ENCODE results near the gene PEPD.

PEPD gene

DNA sequence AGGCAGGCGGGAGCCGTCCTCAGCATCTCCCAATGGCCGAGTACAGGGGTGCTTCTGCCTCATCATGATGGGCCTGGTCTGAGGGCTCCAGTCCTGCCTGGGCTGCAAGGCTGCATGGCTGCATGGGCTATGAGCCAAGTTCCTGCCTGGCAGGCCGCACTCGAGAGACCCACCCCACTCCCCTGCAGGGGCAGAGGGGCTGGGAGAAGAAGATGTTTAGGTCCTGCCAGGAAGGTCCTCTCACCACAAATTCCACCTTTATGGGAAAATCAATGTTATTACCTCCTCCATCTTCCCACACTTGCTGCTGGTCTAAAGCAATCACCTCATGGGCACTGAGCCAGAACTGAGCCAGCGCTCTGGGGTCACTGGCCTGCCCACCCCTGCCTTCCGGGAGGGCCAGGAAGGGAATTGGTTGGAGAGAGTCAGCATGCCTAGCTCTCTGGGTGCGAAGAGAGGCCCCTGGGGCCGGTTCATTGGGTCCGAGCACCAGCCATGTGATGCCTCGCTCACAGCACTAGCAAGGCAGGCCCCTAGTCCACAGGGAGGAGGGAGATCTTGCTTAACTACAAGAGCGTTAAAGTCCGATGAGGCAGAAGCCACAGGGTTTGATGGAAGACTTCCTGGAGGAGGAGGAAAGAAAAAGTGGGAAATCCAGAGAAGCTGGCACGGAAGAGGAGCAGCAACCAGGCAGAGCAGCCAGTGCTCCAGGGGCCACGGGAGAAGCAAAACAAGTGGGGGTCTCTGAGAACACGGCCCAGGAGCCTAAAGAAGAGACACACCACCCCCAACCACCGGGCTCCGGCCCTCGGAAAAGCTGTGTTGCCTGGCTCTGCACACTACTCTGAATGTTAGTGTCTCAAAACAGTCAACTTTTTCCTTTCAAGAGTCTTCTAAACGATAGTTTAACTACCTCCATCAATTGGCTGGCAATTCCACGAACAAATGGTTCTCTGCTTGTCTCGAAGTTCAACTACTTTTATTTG lies 84.9 kb downstream of the PEPD start:
- DNase-seq (ENCODE audit: low read depth in 1 of 2, low spot score in 1 of 2): no peak
- Histone ChIP-seq H3K27ac (replicated peaks) (no peak overlapping the region), H3K27me3 (ENCODE audit: insufficient read depth, poor library complexity, severe bottlenecking) (no peaks in the 10 kb centered on the region), H3K4me3 (replicated peaks; ENCODE audit: insufficient read depth, low read length) (no peak overlapping the region)
- no peak for TF ChIP-seq GABPA (IDR thresholded peaks at IDR 0.05; ENCODE audit: low read depth)
- TF ChIP-seq SPI1 (IDR thresholded peaks at IDR 0.05; ENCODE audit: borderline replicate concordance, low read depth): no peak

DNA sequence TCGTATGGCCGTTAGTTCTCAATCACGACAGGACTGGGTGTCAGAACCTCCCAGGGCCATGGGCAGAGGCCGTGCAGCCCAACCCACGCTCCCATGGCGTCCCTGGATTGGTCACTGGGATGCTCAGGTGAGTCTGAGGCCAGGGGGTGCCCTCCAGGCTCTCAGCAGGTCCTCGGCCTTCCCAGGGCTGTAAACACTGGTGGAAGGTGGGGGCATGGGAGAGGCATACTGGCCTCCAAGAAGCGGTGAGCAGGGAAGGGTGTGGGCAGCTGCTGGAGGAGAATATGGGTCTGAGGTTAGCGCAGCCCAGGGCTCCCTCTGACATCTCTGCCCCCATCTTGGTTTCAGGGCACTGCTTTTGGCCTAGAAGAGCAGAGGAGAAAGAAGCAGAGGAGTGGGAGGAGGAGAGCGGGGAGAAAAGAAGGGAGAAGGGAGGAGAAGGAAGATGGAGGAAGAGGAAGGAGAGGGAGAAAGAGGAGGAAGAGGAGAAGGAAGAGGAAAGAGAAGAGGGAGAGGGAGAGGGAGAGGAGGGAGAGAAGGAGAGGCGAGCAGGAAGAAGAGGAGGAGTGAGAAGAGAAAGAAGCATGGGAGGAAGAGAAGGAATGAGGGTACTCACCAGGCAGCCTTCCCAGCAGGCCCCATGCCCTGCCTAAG lies 85.8 kb downstream of the PEPD start:
- no peak overlapping the region for H3K27ac ChIP-seq (replicated peaks)
- H3K4me3 ChIP-seq (replicated peaks; ENCODE audit: insufficient read depth, low read length): no peak overlapping the region
- no peak for TF ChIP-seq SPI1 (IDR thresholded peaks at IDR 0.05; ENCODE audit: borderline replicate concordance, low read depth)
- no peak for TF ChIP-seq POLR2AphosphoS5 (IDR thresholded peaks at IDR 0.05; ENCODE audit: low read depth)
- TF ChIP-seq GABPA (IDR thresholded peaks at IDR 0.05; ENCODE audit: low read depth): no peak
- TF ChIP-seq, protein P1, sequence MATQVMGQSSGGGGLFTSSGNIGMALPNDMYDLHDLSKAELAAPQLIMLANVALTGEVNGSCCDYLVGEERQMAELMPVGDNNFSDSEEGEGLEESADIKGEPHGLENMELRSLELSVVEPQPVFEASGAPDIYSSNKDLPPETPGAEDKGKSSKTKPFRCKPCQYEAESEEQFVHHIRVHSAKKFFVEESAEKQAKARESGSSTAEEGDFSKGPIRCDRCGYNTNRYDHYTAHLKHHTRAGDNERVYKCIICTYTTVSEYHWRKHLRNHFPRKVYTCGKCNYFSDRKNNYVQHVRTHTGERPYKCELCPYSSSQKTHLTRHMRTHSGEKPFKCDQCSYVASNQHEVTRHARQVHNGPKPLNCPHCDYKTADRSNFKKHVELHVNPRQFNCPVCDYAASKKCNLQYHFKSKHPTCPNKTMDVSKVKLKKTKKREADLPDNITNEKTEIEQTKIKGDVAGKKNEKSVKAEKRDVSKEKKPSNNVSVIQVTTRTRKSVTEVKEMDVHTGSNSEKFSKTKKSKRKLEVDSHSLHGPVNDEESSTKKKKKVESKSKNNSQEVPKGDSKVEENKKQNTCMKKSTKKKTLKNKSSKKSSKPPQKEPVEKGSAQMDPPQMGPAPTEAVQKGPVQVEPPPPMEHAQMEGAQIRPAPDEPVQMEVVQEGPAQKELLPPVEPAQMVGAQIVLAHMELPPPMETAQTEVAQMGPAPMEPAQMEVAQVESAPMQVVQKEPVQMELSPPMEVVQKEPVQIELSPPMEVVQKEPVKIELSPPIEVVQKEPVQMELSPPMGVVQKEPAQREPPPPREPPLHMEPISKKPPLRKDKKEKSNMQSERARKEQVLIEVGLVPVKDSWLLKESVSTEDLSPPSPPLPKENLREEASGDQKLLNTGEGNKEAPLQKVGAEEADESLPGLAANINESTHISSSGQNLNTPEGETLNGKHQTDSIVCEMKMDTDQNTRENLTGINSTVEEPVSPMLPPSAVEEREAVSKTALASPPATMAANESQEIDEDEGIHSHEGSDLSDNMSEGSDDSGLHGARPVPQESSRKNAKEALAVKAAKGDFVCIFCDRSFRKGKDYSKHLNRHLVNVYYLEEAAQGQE (IDR thresholded peaks at IDR 0.05; ENCODE audit: insufficient replicate concordance, low read depth): no peak
- TF ChIP-seq, protein P2, sequence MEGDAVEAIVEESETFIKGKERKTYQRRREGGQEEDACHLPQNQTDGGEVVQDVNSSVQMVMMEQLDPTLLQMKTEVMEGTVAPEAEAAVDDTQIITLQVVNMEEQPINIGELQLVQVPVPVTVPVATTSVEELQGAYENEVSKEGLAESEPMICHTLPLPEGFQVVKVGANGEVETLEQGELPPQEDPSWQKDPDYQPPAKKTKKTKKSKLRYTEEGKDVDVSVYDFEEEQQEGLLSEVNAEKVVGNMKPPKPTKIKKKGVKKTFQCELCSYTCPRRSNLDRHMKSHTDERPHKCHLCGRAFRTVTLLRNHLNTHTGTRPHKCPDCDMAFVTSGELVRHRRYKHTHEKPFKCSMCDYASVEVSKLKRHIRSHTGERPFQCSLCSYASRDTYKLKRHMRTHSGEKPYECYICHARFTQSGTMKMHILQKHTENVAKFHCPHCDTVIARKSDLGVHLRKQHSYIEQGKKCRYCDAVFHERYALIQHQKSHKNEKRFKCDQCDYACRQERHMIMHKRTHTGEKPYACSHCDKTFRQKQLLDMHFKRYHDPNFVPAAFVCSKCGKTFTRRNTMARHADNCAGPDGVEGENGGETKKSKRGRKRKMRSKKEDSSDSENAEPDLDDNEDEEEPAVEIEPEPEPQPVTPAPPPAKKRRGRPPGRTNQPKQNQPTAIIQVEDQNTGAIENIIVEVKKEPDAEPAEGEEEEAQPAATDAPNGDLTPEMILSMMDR (IDR thresholded peaks at IDR 0.05; ENCODE audit: insufficient read depth, low read length): no peak
- no peak for DNase-seq (ENCODE audit: low read depth in 1 of 2, low spot score in 1 of 2)
- no peaks in the 10 kb centered on the region for H3K27me3 ChIP-seq (ENCODE audit: insufficient read depth, poor library complexity, severe bottlenecking)

DNA sequence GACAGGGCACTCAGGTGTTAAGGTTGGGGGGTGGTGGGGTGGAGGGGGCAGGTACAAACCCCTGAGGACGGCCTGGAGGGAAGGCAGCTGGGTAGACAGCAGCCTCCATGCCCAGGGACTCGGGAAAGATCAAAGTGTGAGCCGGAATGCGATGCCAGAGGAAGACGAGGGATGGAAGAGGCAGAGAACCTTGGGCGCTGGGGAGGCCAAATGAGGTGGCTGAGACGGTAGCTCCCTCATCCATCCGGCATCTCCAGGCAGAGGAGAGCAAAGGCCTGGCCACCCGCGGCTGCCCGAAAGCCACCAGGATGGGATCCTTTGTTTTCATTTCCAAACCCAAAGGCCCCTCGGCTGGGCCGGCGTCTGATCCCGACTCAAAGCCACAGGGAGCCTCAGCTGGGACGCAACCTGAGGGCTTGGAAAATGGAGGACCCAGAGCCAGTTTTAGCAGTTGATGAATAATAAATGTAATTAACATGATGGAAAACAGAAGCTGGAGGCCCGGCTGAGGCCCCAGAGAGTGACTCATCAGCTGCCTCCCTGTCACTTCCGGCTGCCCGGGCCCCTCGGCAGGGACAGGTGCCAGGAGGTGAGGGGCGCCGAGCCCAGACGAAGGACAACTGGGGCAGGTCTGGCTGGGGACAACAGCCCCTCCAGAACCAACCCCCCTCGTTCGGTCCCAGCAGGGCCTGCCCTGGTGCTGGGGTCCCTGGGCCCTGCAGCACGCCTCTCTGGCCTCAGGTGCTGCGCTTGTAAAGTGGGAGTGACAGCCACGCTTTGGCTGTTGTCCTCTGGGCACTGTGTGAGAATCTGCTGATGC lies 86.5 kb downstream of the PEPD start:
- Histone ChIP-seq H3K27me3 (ENCODE audit: insufficient read depth, poor library complexity, severe bottlenecking) (no peaks in the 10 kb centered on the region), H3K4me3 (replicated peaks; ENCODE audit: insufficient read depth, low read length) (no peak overlapping the region), H3K27ac (replicated peaks) (no peak overlapping the region)
- no peak for DNase-seq (ENCODE audit: low read depth in 1 of 2, low spot score in 1 of 2)
- TF ChIP-seq SPI1 (IDR thresholded peaks at IDR 0.05; ENCODE audit: borderline replicate concordance, low read depth): no peak
- TF ChIP-seq, protein P2 (IDR thresholded peaks at IDR 0.05; ENCODE audit: insufficient read depth, low read length): no peak
- TF ChIP-seq, protein P1 (IDR thresholded peaks at IDR 0.05; ENCODE audit: insufficient replicate concordance, low read depth): no peak
- no peak for TF ChIP-seq GABPA (IDR thresholded peaks at IDR 0.05; ENCODE audit: low read depth)
- no peak for TF ChIP-seq POLR2AphosphoS5 (IDR thresholded peaks at IDR 0.05; ENCODE audit: low read depth)

All from HL-60 (cell line).